ENCODE data around the gene PINLYP.

DNA sequence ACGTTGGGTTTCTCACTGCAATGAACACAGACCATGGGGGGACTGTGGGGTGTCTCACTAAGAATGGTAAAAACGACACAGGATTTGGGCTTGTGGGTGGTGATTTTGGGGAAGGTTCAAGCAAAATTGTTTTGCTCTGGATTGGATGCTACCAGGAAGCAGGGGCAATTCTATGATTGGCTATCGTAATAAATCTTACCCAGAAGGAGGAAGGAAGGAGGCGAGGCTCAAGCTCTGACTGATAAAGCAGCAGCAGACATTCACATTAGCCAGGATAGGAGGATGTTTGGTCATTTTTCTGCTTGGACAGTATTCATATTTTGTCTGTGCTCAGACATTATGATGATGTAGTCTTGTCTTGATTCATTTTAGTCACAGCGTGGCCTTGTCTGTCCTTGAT lies 22.3 kb downstream of the PINLYP start:
- TF ChIP-seq CTCF (IDR thresholded peaks at IDR 0.05): no peak
- TF ChIP-seq POLR2A (IDR thresholded peaks at IDR 0.05): no peak
